Measurements from ENCODE around the gene E2F7.

The E2F7 gene

DNA sequence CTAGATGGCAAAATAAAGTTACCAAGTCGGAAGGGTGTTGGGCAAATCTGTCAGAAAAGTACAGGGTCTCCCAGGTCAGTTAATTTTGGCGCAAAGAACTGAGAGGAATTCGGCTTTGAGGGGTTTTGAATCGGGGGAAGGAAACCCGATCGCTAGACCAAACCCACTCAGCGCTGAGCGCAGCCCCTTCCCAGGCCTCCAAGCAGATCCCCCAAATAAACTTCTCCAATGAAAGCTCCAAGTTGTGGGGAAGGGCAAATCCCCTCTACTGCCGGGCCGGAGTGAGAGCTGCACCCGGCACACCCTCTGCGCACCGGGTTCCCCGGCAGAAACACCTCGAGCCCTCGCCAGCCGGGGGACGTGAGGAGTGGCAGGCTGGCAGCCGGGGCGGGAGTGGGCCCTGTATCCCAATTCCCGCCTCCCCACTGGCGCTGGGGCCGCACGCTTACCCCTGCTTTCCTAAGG, 441 bp downstream of the E2F7 start:
- peak; percentile 13 for DNase-seq (ENCODE audit: low spot score)

DNA sequence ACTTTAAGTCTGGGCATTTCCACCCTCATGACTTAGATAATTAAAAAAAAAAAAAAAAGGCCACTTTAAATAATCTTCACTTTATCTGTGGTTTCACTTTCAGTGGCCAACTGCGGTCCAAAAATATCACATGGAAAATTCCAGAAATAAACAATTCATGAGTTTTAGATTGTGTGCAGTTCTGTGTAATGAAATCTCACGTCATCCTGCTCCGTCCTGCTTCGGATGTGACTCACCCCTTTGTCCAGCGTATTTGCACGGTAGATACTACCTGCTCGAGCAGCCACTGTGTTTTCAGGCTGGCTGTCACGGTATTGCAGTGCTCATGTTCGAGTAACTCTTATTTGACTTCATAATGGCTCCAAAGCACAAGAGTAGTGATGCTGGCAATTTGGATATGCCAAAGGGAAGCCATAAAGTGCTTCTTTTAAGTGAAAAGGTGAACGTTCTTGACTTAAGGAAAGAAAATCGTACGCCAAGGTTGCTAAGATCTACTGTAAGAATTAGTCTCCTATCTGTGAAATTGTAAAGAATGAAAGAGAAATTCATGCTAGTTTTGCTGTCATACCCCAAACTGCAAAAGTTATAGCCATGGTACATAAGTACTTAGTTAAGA, 2.4 kb downstream of the E2F7 start:
- DNase-seq (ENCODE audit: low spot score) = no peak

DNA sequence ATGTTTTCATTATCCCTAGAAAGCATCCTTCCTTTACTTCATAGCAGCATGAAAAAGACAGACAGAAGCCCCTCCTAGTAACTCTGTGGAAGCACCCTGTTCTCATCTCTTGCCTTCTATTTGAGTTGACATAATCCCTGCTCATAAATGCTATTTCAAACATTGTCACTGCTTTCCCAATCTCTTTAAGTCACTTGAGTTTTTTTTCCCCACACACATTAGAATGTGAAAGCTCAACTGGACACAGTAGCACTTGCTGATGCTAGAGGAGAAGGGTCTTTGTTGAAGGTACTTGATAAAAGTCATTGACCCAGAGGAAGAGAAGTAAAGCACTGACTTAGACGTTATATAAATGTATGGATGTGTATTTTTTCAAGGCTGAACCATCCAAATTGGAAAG, 3.0 kb downstream of the E2F7 start:
- no peak for DNase-seq (ENCODE audit: low spot score)

DNA sequence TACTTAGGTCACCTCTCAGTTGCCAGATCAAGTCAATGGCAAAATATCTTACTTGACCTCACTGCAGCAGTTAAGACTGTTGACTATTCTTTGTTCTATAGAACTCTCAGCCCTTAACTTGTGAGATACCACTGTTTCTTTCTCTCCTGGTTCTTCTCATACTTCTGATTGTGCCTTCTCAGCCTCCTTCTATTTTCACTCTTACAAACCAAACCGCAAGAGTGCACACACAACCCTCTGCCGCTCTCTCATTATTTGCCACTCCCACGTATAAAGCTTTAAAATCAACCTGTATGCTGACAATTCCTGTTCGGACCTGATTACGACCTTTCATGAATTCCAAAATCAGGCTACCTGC, 4.5 kb downstream of the E2F7 start:
- DNase-seq (ENCODE audit: low spot score) = no peak

DNA sequence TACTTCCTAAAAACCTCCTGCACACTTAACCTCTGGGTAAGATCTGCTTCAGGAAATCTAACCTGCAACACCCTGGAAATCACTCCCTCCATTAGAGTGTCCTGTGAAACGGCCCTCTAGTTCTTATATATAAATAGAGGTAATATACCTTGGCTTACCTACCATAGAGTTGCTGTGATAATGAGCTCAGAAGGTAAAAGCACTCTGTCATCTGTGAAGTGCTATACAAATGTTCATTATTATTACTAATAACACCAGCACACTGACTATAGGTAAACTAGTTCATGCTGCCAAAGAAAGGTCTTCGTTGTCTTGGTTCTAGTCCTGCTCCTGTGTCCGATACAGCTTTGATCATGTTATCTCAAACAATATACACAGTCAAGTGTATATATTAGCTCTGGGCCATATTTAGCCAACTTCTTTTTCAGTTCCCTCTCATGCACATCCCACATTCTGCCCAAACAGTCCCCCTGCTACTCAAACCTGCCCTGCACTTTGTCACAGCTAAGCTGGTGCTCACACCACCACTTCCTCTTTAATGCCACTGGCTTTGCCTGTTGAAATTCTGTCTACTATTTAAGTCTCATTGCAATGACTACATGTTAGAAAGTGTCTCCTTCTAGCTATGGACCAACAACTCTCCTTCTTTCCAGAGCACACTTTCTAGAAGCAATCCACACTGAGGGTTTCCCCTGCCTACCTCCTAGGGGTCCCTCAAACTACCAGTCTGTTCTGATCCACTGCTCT, 5.1 kb downstream of the E2F7 start:
- no peak for DNase-seq (ENCODE audit: low spot score)

DNA sequence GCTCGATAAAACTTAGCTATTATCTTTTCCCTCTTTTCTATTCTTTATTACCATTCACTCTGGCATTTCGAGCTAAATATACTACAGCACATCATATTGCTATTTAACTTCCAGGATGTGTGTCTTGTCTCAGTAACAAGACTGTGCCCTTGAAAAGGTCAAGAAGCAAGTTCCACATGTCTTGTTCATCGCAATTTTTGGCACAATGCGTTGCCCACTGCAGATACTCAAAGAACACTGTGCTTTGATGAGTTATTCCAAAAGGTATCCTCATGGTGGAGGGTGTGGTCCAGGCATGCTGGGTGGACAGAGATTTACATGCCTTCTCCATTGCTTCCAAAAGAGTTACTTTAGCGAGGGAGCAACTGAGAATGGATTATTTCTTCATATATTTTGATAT, 6.6 kb downstream of the E2F7 start:
- no peak for DNase-seq (ENCODE audit: low spot score)

DNA sequence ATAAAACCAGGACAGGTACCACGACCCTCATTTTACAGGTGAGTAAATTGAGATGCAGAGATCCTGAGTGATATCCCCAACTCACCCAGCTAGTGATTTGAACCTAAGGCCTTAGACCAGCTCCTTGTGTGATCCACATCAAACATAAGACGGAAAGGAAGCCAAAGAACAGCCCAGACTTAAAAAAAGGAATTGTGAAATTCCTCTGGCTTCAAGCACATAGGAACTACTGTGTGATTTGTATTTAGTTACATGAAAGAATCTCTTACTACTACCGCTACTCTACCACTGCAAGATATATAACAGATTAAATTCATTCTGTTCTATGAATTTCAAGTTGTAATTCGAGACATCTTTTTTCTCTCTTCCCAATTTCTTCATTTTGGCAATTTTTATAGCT, 10.5 kb downstream of the E2F7 start:
- DNase-seq (ENCODE audit: low spot score) = no peak

DNA sequence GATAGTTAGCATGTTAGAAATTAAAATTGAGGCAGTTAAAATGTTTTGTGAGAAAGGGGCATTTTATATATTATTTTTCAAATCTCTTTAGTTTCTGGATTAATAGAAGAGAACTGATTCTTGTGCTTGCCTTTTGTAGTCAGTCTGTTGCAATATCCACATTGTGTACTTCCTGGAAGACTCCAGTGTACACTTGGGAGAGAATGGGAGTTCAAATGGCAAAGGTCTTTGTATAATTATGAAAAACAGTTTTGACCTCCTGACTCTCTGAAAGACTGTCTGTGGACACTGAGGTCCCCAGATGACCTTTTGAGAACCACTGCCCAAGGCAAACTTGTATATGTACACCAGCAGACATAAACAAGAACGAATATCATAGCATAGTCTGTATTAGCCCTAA, 12.1 kb downstream of the E2F7 start:
- DNase-seq (ENCODE audit: low spot score) = no peak

DNA sequence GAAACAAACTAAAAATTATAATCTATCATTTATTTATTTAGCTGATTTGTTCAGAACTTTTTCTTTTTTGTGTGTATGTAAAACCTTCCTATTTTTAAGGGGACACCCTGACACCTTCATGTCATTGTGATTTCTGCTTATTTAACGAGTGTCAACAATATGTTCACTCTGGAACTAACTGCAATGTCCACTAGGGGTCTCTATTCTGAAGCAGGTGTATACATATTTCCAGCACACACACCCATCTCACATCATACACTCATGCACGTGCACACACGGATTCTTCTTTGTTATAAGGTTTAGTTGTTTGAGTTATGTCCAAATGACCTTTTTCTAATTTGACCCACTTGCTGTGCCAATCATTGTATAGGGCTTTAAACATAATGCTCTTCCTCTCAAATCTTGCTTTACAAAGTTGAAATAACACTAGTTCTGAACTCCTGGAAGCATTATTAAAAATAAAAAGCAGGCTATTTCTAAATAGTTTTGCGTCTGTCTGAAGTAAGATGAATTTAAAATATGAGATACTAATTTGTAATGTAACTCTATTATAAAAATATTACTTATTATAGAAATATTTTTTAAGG, 15.5 kb downstream of the E2F7 start:
- peak; percentile 62 for DNase-seq (ENCODE audit: low spot score)

DNA sequence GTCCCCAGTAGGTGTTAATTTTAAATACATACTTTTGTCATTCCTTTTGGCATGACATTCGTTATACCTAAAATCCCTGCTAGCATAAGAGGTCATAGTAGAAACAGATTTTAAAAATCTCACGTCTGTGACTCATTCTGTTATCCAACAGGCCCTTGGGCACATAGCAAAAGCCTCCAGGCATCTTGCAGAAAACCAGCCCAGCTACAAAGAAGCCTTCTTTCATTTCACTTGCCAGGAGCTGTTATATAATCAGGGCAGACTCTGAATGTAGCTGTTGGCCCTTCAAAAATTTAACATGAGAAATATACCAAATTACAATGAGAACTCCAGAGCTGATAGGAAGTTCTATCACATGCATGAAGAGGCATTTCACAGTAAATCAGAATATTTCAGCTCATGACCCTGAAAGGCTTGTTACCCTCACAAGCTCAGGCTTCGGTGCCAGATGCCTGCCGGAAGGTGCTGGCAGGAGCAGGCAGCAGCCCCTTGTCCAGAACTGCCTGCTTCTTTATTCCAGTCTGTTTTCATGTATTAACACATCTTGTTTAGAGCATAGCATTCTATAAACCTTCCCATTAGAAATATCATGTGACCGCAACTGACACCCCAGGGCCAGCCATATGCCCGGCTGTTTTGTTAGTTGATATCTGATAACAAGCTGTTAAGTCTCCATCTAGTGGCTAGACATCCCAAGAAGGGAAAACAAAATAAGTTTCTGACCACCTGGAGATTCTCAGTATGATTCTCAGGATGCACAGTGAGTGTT, 17.8 kb downstream of the E2F7 start:
- no peak for DNase-seq (ENCODE audit: low spot score)

DNA sequence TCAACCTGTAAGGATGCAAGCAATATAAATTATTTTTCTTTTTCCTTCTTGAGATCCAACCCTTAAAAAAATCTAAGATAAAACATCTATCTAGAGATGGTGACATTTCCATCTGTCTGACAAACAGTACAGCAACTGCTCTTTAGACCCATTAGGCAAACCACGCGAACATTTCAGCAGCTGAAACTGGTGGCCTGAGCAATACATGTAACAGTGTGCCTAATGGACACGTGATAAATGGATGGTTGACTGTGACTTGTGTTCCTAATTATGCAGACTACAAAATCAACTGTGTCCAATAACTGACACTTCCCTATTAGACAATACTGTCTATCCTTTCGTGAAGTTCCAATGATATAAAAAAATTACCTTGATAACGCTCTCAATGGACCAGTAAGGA, 18.9 kb downstream of the E2F7 start:
- DNase-seq (ENCODE audit: low spot score) = no peak

DNA sequence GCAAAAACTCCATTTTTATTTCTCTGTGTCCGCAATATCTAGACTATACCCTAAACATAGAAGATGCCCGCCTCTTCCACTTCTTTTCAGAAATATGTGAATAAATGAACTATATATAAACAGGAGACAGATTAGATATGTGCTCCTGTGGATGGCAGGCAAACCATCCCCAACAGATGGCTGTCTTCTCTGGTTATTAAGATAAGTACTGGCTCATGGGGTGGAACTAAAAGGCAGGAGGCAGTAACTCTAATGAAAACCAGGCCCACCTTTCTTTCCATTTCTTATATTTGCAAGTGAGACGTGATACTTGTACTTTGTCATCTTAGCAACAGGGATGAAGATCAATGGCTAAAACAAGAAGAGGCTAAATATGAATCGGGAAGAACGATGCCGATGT, 20.2 kb downstream of the E2F7 start:
- DNase-seq (ENCODE audit: low spot score) = no peak

DNA sequence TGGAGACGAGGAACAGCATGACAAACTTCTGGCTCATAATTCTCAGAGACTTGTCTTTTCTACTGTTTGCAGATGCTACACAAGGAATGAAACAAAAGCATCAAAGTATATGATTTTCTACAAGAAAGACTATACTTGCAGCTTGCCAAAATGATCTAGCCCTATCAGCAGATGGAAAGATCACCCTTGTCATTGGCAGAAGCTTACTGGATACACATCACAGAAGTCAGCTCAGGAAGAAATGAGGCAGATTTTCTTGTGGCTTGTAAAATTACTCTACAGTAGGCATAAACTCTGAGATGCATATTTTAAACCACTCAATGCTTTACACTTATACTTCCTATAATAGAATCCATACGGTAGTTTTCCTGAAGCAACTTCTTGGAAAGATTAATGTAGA, 20.6 kb downstream of the E2F7 start:
- DNase-seq (ENCODE audit: low spot score) = no peak

DNA sequence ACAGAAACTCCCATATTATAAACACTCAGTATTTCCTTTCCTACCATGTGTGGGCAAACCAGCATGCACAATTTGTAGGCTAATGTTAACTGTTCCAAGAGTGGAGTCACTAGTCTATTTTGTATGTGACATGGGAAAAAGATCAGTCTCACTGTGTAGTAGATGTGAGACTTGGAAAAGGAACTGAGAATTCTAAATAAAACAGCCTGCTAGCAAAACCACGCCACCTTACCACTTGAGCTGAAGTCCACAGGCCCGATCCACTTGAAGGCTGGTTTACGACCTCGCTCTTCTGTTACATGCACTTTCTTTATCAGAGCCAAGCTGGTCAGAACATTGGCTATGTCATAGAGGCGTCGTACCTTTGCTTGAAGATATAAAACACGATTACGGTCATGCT, 22.5 kb downstream of the E2F7 start:
- no peak for DNase-seq (ENCODE audit: low spot score)

DNA sequence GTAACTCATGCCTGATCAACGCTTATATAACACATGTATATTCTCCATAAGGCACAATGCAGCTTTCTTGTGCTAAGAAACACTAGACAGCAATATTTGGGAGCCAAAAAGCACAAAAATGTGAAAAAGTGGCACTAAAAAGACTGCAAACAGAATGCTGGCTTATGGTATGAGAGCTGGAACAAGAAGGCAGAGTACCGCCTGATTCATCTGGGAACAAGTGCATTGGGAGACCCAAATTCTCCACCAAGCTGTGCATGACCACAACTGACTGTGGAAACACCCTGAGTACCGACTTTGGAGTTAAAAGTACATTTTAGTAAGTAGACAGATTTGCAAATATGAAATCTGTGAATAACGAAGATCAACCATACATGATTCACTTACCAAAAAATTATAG, 25.1 kb downstream of the E2F7 start:
- no peak for DNase-seq (ENCODE audit: low spot score)

DNA sequence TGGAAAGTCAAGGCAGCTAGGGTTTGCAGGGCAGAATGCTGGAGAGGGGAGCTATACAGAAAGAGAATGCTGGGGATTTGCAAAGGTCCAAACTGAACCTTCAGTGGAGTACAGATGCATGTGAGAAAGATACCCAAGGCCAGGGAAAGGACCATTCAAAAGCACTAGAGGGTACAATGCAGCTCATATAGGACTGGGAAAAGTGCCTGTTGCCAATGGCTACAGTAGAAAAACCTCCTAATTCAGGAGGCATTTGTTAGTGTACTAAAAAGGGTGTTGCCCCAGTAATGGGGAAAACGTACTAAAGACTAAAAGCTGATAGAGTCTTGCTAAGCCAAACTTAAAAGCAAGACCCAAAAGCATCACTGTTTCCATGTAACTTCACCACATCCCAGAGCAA, 30.1 kb downstream of the E2F7 start:
- DNase-seq (ENCODE audit: low spot score) = no peak

DNA sequence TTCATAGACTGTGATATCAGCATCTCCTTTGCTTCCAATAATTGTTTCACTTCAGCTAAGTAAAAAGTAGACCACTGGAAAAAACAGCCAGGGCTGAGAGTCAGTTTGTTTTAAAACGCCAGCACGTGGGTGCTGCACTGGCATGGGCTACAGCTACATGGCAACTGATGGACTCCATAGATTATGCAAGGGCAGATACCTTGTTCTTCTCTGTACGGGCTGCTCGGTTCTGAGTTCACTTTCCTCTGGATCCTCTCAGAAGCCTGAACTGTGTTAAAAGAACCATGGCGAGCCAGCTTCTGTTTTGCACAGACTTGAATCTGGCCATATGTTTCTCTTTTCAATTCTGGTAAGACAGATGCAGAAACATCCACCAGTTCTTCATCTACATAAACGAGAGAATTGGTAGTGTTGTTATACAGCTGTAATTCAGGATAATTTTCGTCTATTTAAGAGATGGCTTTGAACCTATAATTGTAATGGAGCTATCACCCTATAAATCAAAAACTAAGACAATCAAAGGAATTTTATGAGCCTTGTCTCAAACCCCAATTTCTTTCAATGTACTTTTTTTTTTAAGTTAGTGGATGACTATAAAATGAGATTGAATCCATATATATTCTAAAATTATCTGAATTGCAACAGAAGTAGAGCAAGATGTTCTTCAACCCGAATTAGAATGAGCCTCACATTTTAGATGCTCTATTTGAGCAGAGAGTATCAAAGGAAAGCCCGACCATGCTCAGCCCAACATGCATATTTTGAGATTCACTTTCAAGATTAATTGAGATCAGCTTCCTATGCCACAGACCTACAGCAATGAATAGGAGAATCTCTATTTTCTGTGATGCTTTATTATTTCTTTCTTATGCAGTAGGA, 31.5 kb downstream of the E2F7 start:
- no peak for DNase-seq (ENCODE audit: low spot score)

DNA sequence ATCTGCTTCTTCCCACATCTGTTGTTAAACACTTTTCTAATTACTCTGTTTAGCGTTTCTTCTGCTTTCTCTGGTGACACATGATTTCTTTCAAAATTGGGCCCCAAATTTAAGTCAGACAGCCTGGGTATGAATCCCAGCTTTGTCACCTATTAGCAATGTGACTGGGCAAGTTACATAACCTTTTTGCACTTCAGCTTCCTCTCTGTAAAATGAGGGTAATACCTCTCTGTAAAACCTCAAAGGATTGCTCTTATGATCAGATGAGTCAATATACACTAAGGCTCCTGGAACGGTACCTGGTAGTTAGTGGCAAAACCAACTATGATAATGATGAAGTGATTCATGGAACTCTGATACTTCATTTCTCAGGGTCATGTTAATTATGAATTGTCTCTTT, 33.0 kb downstream of the E2F7 start:
- peak; percentile 55 for DNase-seq (ENCODE audit: low spot score)

DNA sequence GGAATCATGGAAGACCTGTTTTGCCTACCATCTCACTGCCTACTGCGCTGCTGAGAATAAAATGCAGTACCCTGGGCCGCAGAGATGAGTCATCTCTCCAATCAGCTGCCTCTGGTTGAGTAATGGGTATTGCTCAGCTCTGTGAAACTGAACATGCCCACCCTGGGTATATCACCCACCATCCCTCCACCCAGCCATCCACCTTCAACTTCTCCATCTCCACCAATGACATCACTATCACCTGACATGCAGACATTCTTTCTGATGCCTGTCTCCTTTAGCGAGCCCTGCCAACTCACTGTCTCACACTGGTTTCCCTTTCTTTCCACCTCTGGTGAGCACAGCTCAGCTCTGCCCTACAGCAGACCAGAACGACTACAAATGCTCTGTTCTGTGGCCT, 33.6 kb downstream of the E2F7 start:
- peak; percentile 14 for DNase-seq (ENCODE audit: low spot score)

DNA sequence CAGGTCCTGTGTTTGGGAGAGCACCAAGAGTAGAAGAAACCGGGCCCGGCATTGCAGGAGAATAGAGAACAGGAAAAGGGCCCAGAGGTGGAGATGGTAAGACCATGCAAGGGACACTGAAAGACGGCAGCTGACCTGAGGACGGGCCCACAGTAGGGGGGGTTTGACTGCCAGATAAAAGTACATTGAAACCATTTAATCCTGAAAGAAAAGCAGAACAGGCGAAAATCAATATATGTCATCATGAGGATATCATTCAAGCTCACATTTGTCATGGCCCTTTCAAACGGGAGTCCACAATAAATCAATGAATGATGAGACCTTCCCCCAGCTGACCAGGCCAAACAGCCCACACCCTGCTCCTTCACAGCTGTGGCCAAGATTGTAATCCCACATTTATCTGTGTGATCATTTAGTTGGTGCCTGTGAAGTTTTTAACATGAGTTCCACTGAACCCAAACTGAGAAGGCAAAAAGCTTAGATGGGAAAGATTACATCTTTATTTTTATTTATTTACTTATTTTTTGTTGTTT, 39.5 kb downstream of the E2F7 start:
- no peak for DNase-seq (ENCODE audit: low spot score)

DNA sequence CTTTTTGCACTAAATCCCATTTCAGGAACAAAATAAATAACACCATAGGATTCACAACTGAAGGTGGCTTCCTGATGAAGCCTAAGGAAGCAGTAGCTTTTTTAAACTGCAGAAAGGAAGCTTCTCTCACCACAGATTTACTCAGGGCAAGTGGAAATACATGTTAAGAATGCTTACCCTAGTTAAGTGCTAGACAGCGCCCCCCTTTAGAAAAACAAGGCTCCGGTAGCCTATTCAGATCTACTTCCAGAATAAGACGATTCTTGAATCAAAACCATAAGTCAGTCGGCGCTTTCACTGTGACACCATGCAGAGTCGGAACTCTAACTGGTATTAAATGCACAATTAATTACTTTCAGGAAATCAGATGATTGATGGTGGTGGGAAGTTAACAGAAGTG, 41.9 kb downstream of the E2F7 start:
- DNase-seq (ENCODE audit: low spot score) = no peak

DNA sequence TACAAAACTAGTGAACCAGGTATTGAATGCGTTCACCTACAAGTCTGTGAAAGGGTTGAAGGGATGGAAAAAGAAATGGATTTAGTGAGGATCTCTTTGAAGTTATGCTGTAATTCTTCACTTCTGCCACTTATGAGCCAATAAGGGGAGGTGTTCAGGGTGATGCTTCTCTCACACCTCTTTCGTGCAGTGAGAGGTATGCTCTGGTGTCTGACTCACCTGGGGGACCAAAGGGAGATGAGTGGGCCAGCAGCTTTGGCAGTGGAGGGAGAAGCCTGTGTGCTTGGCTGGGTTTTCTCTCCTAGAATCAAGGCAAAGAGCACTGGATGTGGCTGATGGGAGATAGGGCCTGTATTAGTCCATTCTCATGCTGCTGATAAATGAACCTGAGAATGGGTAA, 45.4 kb downstream of the E2F7 start:
- DNase-seq (ENCODE audit: low spot score) = no peak
